ENCODE results near the gene MINAR1. TPM values are rescaled to one million over a fixed set of nuclear protein-coding genes. Genes with fewer than 3 reads are reported as not detected.

MINAR1 gene
- total RNA-seq, 2 experiments from 2014 or later: 0.45 TPM

GRCh38 chr15:79408041-79408440, 24.1 kb upstream of the MINAR1 start:
- intact Hi-C loops (cut with micrococcal nuclease): no loop called here
- H3K27me3 Mint-ChIP-seq: no peaks in the 10 kb centered on the region
- ChIA-PET POLR2A (no interaction called here), CTCF (no interaction called here)
- H3K36me3 Mint-ChIP-seq (ENCODE audit: low read depth): peaks cover 11% of the 10 kb centered on the region
- no peak overlapping the region for H3K4me3 Mint-ChIP-seq
- TF ChIP-seq CTCF (IDR thresholded peaks at IDR 0.05): no peak
- H3K27ac Mint-ChIP-seq: no peak overlapping the region
- no peak for DNase-seq
- H3K9me3 Mint-ChIP-seq: no peaks in the 10 kb centered on the region
- ATAC-seq: no peak
- H3K4me1 Mint-ChIP-seq (ENCODE audit: low read depth): no peaks in the 10 kb centered on the region

- CTCF ChIA-PET: no interaction called here
- Mint-ChIP-seq H3K36me3 (ENCODE audit: low read depth) (peaks cover 13% of the 10 kb centered on the region), H3K27me3 (no peaks in the 10 kb centered on the region), H3K27ac (no peak overlapping the region), H3K4me1 (ENCODE audit: low read depth) (no peaks in the 10 kb centered on the region), H3K4me3 (no peak overlapping the region), H3K9me3 (no peaks in the 10 kb centered on the region)
- POLR2A ChIA-PET: interaction anchor here (0.7 kb wide), 1 partner anchor 246 kb away, joined by 3 read pairs; no protein-coding TSS in a partner anchor
- no peak for TF ChIP-seq CTCF (IDR thresholded peaks at IDR 0.05)
- ATAC-seq (no peak), DNase-seq (no peak)
- intact Hi-C loops (cut with micrococcal nuclease): no loop called here
These were observed 21.9 kb upstream of the MINAR1 start for GRCh38 chr15:79410237-79410636.

- Mint-ChIP-seq H3K36me3 (ENCODE audit: low read depth) (peaks cover 13% of the 10 kb centered on the region), H3K4me3 (no peak overlapping the region), H3K27ac (no peak overlapping the region), H3K4me1 (ENCODE audit: low read depth) (no peaks in the 10 kb centered on the region), H3K27me3 (no peaks in the 10 kb centered on the region), H3K9me3 (no peaks in the 10 kb centered on the region)
- CTCF ChIA-PET: no interaction called here
- no peak for DNase-seq
- ATAC-seq: no peak
- TF ChIP-seq CTCF (IDR thresholded peaks at IDR 0.05): no peak
- POLR2A ChIA-PET: no interaction called here
- intact Hi-C loops (cut with micrococcal nuclease): no loop called here
These were observed 20.1 kb upstream of the MINAR1 start for GRCh38 chr15:79412010-79412409.

- no peaks in the 10 kb centered on the region for H3K4me1 Mint-ChIP-seq (ENCODE audit: low read depth)
- TF ChIP-seq CTCF (IDR thresholded peaks at IDR 0.05): no peak
- H3K27me3 Mint-ChIP-seq: no peaks in the 10 kb centered on the region
- POLR2A ChIA-PET: no interaction called here
- no peak overlapping the region for H3K4me3 Mint-ChIP-seq
- ATAC-seq (no peak), DNase-seq (no peak)
- H3K36me3 Mint-ChIP-seq (ENCODE audit: low read depth): peaks cover 13% of the 10 kb centered on the region
- CTCF ChIA-PET: no interaction called here
- no peaks in the 10 kb centered on the region for H3K9me3 Mint-ChIP-seq
- H3K27ac Mint-ChIP-seq: no peak overlapping the region
- intact Hi-C loops (cut with micrococcal nuclease): no loop called here
These were observed 19.7 kb upstream of the MINAR1 start for GRCh38 chr15:79412429-79412828.

- no peak for ATAC-seq
- DNase-seq: no peak
- no peak overlapping the region for H3K4me3 Mint-ChIP-seq
- no peaks in the 10 kb centered on the region for H3K9me3 Mint-ChIP-seq
- CTCF ChIA-PET: interaction anchor here (0.9 to 1.2 kb wide), 3 partner anchors 24 to 50 kb away, joined by 3 read pairs; no protein-coding TSS in a partner anchor
- H3K27me3 Mint-ChIP-seq: no peaks in the 10 kb centered on the region
- TF ChIP-seq CTCF (IDR thresholded peaks at IDR 0.05): no peak
- H3K4me1 Mint-ChIP-seq (ENCODE audit: low read depth): no peaks in the 10 kb centered on the region
- POLR2A ChIA-PET: no interaction called here
- H3K36me3 Mint-ChIP-seq (ENCODE audit: low read depth): peaks cover 11% of the 10 kb centered on the region
- H3K27ac Mint-ChIP-seq: no peak overlapping the region
- intact Hi-C loops (cut with micrococcal nuclease): no loop called here
These were observed 15.3 kb upstream of the MINAR1 start for GRCh38 chr15:79416876-79417275.

All from activated CD8-positive, alpha-beta T cell treated with anti-CD3 and anti-CD28 coated beads for 36 hours (primary cell).